ENCODE results near the gene MUC21.
"Not testable (repeated sequence)": the region's sequence is repeated elsewhere in the genome, so short reads cannot be mapped to it uniquely, and the experiment has no call there.

Gene MUC21

DNA sequence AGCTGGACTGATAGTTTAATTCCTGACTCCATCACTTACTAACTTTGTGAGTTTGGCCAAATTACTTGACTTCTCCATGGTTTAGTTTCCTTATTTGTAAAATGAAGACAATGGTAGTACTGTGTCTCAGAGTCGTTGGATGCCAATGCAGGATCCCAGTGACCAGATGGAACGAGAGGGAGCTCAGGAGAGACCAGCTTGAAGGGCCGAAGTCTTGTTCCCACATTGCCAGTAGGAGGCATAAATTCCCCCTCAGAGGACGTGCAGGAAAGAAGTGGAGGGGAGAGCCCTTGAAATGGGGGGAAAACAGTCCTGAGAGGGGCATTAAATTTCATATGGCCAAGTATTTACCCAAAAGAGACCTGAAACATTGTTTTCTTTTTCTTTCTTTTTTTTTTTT, 24.6 kb downstream of the MUC21 start:
- DNase-seq (ENCODE audit: low read depth) = no peak

- no peak for DNase-seq (ENCODE audit: low read depth)
Observed at GRCh38 chr6:31009731-31010130, 26.2 kb downstream of the MUC21 start.

DNA sequence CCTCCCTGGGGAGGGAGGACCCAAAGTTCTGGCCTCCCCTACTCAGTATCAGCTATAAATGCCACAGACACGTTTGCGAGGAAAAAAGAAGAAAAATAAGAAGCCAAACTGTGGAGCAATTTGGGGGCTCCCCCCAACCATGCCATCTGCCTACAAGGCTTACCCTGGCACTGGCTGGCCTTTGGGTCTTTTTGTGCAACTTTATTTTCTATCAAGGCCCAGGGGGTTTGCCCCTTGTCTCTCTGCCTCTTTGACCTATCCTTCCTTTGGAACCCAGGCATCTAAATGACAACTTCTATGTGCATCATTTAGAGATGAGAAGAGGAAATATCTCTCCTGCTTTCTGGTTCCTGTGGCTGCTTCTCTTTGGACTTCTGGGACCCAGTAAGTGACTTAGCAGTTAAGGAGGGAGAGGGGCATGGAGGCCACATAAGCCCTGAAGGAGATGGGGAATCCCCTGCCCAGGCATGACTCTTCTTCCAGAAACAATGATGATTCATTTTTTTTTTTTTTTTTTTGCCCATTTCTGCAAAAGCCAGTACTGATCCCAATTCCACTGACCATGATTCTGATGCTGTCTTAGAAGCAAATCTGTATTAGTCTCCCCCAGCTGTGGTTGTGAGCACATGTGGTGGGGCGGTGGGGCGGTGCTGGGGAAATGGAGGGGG, 27.0 kb downstream of the MUC21 start, which contains the start of gene MUC22:
Gene MUC22 (plus strand): TSS at position 82 of the 668 bp plus-strand sequence. CDS start 233 bp downstream, at position 315.
- no peak for DNase-seq (ENCODE audit: low read depth)

DNA sequence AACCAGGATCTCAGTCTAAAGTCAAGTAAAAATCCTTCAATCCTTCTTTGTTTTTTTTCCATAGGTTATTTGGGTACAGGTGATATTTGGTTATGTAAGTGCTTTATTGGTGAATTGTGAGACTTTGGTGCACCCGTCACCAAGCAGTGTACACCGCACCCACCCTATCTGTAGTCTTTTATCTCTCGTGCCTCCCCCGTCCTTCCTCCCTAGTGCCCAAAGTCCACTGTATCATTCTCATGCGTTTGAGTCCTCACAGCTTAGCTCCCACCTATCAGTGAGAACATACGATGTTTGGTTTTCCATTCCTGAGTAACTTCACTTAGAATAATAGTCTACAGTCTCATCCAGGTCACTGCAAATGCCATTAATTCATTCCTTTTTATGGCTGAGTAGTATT, 27.6 kb downstream of the MUC21 start:
- DNase-seq (ENCODE audit: low read depth) = no peak

DNA sequence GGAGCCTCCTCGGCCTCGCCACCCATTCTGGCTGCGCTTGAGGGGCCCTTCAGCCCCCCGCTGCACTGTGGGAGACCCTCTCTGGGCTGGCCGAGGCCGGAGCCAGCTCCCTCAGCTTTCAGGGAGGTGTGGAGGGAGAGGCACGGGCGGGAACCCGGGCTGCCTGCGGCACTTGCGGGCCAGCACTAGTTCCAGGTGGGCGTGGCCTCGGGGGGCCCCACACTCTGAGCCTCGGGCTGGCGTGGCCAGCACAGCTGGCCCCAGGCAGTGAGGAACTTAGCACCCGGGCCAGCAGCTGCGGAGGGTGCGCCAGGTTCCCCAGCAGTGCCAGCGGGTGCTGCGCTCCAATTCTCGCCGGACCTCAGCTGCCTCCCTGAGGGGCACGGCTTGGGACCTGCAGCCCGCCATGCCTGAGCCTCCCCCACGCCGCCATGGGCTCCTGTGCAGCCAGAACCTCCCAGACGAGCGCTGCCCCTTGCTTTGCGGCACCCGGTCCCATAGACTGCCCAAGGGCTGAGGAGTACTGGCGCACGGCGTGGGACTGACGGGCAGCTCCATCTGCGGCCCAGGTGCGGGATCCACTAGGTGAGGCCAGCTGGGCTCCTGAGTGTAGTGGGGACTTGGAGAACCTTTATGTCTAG, 33.3 kb downstream of the MUC21 start:
- DNase-seq (ENCODE audit: low read depth) = no peak

- not testable (repeated sequence) for DNase-seq (ENCODE audit: low read depth)
Observed at GRCh38 chr6:31017436-31017835, 33.9 kb downstream of the MUC21 start.

DNA sequence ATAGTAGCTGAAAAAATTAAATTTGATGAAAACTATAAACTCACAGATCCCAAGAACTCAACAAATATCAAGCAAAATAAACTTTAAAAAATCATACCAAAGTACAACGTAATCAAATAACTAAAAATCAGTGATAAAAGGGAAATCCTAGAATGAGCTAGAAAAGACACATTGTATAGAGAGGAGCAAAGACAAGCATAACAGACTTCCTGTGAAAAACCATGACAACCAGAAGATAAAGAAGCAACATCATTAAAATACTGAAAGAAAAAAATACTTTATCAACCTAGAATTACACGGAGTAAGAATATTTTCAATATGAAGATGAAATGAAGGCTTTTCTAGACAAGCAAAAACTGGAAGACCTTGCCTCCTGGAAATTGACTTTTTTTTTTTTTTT, 36.5 kb downstream of the MUC21 start:
- no peak for DNase-seq (ENCODE audit: low read depth)

DNA sequence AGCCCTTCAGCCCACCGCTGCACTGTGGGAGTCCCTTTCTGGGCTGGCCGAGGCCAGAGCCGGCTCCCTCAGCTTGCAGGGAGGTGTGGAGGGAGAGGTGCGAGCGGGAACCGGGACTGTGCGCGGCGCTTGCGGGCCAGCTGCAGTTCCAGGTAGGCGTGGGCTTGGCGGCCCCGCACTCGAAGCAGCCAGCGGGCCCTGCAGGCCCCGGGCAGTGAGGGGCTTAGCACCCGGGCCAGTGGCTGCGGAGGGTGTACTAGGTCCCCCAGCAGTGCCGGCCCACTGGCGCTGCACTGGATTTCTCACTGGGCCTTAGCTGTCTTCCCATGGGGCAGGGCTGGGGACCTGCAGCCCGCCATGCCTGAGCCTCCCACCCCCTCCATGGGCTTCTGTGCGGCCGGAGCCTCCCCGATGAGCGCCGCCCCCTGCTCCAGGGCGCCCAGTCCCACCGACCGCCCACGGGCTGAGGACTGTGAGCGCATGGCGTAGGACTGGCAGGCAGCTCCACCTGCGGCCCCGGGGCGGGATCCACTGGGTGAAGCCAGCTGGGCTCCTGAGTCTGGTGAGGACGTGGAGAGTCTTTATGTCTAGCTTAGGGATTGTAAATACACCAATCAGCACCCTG, 37.2 kb downstream of the MUC21 start:
- not testable (repeated sequence) for DNase-seq (ENCODE audit: low read depth)

GRCh38 chr6:31021705-31022531, 38.4 kb downstream of the MUC21 start:
- DNase-seq (ENCODE audit: low read depth) = not testable (repeated sequence)

DNA sequence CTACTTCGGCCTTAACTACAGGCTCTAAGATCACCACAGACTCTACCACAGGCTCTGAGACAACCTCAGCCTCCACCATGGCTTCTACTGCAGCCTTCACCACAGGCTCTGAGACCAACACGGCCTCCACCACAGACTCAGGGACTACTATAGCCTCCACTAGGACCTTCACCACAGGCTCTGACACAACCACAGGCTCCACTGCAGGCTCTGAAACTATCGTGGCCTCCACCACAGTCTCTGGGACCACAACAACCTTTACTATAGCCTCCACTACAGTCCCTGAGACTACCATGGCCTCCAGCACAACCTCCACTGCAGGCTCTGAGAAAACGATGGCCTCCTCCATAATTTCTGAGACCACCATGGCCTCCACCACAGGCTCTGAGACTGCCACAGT, 42.1 kb downstream of the MUC21 start:
- DNase-seq (ENCODE audit: low read depth) = no peak

GRCh38 chr6:31031095-31031494, 47.6 kb downstream of the MUC21 start:
- DNase-seq (ENCODE audit: low read depth) = no peak

DNA sequence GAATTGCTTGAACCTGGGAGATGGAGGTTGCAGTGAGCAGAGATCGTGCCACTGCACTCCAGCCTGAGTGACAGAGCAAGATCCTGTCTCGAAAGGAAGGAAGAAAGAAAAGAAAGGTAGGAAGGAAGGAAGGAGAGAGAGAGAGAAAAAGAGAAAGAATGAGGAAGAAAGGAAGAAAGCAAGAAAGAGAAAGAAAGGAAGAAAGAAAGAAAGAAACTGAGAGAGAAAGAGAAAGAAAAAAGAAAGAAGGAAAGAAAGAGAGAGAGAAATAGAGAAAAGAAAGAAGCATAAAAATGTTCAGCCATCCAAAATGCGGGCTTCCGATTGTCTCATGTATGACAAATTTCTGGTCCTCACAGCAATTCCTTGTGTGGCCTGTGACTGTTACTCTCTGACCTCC, 49.6 kb downstream of the MUC21 start:
- DNase-seq (ENCODE audit: low read depth) = no peak

- DNase-seq (ENCODE audit: low read depth) = no peak
Observed at GRCh38 chr6:31035862-31036497, 52.5 kb downstream of the MUC21 start.

DNA sequence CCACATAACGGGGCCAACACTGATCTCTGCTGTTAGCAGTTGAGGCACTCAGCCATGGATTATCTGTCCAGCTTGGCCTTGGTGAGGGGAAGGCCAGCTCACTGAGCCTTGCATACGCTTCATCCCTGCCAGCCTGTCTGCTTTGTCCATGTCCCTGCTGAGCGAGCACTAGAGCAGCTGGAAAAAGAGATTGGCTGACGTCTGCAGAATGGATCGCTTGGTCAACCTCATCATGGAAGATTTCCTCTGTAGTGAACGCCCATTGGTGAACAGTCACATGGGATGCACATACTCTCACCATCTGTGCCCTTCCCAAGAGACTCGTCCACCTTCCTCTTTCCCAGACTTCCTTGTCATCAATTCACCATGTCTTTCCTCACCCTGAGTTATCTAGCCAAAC, 53.7 kb downstream of the MUC21 start:
- no peak for DNase-seq (ENCODE audit: low read depth)

DNA sequence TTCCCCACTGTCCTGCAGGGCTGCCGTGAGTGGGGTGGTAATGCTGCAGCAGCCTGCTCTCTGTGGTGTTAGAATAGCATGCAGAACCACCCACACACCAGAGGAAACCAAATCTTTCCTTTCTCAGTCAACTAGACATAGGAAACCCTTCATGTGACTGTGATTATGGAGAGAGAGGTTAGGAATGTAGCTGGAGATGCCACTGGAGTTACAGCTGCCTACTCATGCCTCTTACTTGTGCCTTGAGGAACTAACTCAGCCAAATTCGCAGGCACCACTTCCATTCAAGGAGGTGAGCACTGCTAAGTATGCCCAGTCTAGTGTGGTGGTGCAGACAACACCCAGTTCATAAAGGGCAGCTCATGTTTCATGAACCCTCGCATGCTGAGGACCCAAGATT, 54.2 kb downstream of the MUC21 start:
- no peak for DNase-seq (ENCODE audit: low read depth)

DNA sequence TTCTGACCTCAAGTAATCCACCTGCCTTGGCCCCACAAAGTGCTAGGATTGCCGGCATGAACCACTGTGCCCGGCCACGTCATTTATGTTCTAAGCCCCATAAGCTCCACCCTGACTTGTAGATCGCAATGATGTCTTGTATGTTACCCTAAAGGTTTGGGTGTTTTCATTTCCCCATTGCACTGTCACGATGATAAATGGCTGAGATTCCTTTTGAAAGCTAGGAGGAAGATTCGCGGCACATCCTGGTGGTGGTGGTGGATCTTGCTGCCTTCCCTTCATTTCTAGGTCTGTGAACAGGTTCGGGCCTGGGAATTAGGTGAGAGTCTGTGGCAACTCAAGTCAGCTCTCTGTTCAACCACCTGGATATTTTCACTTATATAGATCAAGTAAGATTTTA, 55.0 kb downstream of the MUC21 start:
- DNase-seq (ENCODE audit: low read depth) = no peak
